ENCODE data around the gene KLK14.

Gene KLK14

GRCh38 chr19:51125421-51126075, 42.9 kb upstream of the KLK14 start:
- H3K4me3 ChIP-seq (ENCODE audit: low read depth, low read length) = no peak overlapping the region

GRCh38 chr19:51124729-51125128, 42.0 kb upstream of the KLK14 start, which contains the start of gene SIGLEC9:
Gene SIGLEC9, plus strand, starts transcription at chr19:51124906. Its CDS starts 69 bp downstream, at chr19:51124975.
- no peak for TF ChIP-seq CTCF (IDR thresholded peaks at IDR 0.05; ENCODE audit: borderline replicate concordance, insufficient read depth, low read depth, low read length)

More at GRCh38 chr19:51125421-51126075, 42.9 kb upstream of the KLK14 start:
- no peak for TF ChIP-seq CTCF (IDR thresholded peaks at IDR 0.05; ENCODE audit: borderline replicate concordance, insufficient read depth, low read depth, low read length)

GRCh38 chr19:51124216-51124615, 41.5 kb upstream of the KLK14 start:
- H3K4me3 ChIP-seq (ENCODE audit: low read depth, low read length) = no peak overlapping the region

More at GRCh38 chr19:51124729-51125128, 42.0 kb upstream of the KLK14 start, which contains the start of gene SIGLEC9:
- H3K4me3 ChIP-seq (ENCODE audit: low read depth, low read length) = no peak within 1 kb of the TSS

GRCh38 chr19:51123802-51124201, 41.1 kb upstream of the KLK14 start:
- H3K4me3 ChIP-seq (ENCODE audit: low read depth, low read length) = no peak overlapping the region
- no peak for TF ChIP-seq CTCF (IDR thresholded peaks at IDR 0.05; ENCODE audit: borderline replicate concordance, insufficient read depth, low read depth, low read length)

More at GRCh38 chr19:51124216-51124615, 41.5 kb upstream of the KLK14 start:
- TF ChIP-seq CTCF (IDR thresholded peaks at IDR 0.05; ENCODE audit: borderline replicate concordance, insufficient read depth, low read depth, low read length) = no peak

- TF ChIP-seq CTCF (IDR thresholded peaks at IDR 0.05; ENCODE audit: borderline replicate concordance, insufficient read depth, low read depth, low read length) = no peak
- H3K4me3 ChIP-seq (ENCODE audit: low read depth, low read length) = no peak overlapping the region
Measured at GRCh38 chr19:51123381-51123800, 40.7 kb upstream of the KLK14 start.

GRCh38 chr19:51122112-51122981, 39.7 kb upstream of the KLK14 start:
- H3K4me3 ChIP-seq (ENCODE audit: low read depth, low read length) = no peak overlapping the region
- TF ChIP-seq CTCF (IDR thresholded peaks at IDR 0.05; ENCODE audit: borderline replicate concordance, insufficient read depth, low read depth, low read length) = no peak

Data from GM12875 (cell line).